Activated T-cell treated with anti-CD3 and anti-CD28 coated beads, Interleukin-2, amount 50 U/mL, for 24 hours (primary cell): ENCODE results near the gene OR7A10.

ENCODE experiments used
- DNase-seq: peaks from one replicate; pipeline ENCODE4 v3.0.0-alpha.2; 2020
- H3K27ac Mint-ChIP-seq: 2 replicates; pipeline ENCODE4 v1.8.0; 2020; ENCODE audit warnings: mild to moderate bottlenecking, mixed read lengths
- H3K27me3 Mint-ChIP-seq: 2 replicates; pipeline ENCODE4 v1.8.0; 2020; ENCODE audit warnings: mixed read lengths
- H3K36me3 Mint-ChIP-seq: 2 replicates; pipeline ENCODE4 v1.8.0; 2020; ENCODE audit warnings: low read depth, mixed read lengths
- H3K4me1 Mint-ChIP-seq: 2 replicates; pipeline ENCODE4 v1.8.0; 2020; ENCODE audit warnings: low read depth, mixed read lengths
- H3K4me3 Mint-ChIP-seq: 2 replicates; pipeline ENCODE4 v1.8.0; 2020; ENCODE audit warnings: mild to moderate bottlenecking, moderate library complexity, mixed read lengths
- H3K9me3 Mint-ChIP-seq: 2 replicates; pipeline ENCODE4 v1.8.0; 2020; ENCODE audit warnings: mixed read lengths

The OR7A10 gene

GRCh38 chr19:14848822-14849221, at the start of gene OR7A10:
Gene OR7A10 (minus strand): TSS chr19:14848922. CDS start chr19:14841877, 7,045 bp downstream.
- no peak for DNase-seq
- H3K27me3 Mint-ChIP-seq = peaks cover 42% of the 10 kb centered on the region

GRCh38 chr19:14890643-14891379, 42.1 kb upstream of the OR7A10 start:
- DNase-seq = no peak
- H3K4me1 Mint-ChIP-seq = peaks cover 8% of the 10 kb centered on the region
- no peak overlapping the region for H3K4me3 Mint-ChIP-seq
- no peaks in the 10 kb centered on the region for H3K36me3 Mint-ChIP-seq
- no peak overlapping the region for H3K27ac Mint-ChIP-seq
- no peaks in the 10 kb centered on the region for H3K9me3 Mint-ChIP-seq
- peaks cover 43% of the 10 kb centered on the region for H3K27me3 Mint-ChIP-seq

More at GRCh38 chr19:14848822-14849221, at the start of gene OR7A10:
- Mint-ChIP-seq H3K27ac (no peak within 1 kb of the TSS), H3K4me1 (no peaks in the 10 kb centered on the region), H3K4me3 (no peak within 1 kb of the TSS), H3K9me3 (no peaks in the 10 kb centered on the region), H3K36me3 (no peaks in the 10 kb centered on the region)

GRCh38 chr19:14889994-14890642, 41.4 kb upstream of the OR7A10 start:
- DNase-seq = no peak
- no peak overlapping the region for H3K27ac Mint-ChIP-seq
- H3K9me3 Mint-ChIP-seq = no peaks in the 10 kb centered on the region
- H3K4me3 Mint-ChIP-seq = no peak overlapping the region
- no peaks in the 10 kb centered on the region for H3K36me3 Mint-ChIP-seq
- peaks cover 8% of the 10 kb centered on the region for H3K4me1 Mint-ChIP-seq
- peaks cover 39% of the 10 kb centered on the region for H3K27me3 Mint-ChIP-seq

GRCh38 chr19:14886032-14886431, 37.3 kb upstream of the OR7A10 start, which contains the start of gene OR7A17:
Gene OR7A17 (minus strand): TSS chr19:14886132. CDS start chr19:14881355, 4,777 bp downstream.
- Mint-ChIP-seq H3K4me3 (no peak within 1 kb of the TSS), H3K4me1 (peaks cover 8% of the 10 kb centered on the region), H3K36me3 (no peaks in the 10 kb centered on the region), H3K27ac (no peak within 1 kb of the TSS), H3K27me3 (peaks cover 32% of the 10 kb centered on the region), H3K9me3 (no peaks in the 10 kb centered on the region)
- no peak for DNase-seq

- peaks cover 40% of the 10 kb centered on the region for H3K27me3 Mint-ChIP-seq
- H3K36me3 Mint-ChIP-seq = no peaks in the 10 kb centered on the region
- no peaks in the 10 kb centered on the region for H3K9me3 Mint-ChIP-seq
- H3K4me1 Mint-ChIP-seq = no peaks in the 10 kb centered on the region
- DNase-seq = no peak
- no peak overlapping the region for H3K27ac Mint-ChIP-seq
- no peak overlapping the region for H3K4me3 Mint-ChIP-seq
These were observed 23.0 kb upstream of the OR7A10 start for GRCh38 chr19:14871619-14872230.

GRCh38 chr19:14868497-14868896, 19.8 kb upstream of the OR7A10 start:
- Mint-ChIP-seq H3K4me3 (no peak overlapping the region), H3K27me3 (peaks cover 51% of the 10 kb centered on the region), H3K4me1 (no peaks in the 10 kb centered on the region)

GRCh38 chr19:14843578-14843977, 5.1 kb downstream of the OR7A10 start:
- H3K27ac Mint-ChIP-seq = no peak overlapping the region
- H3K4me3 Mint-ChIP-seq = no peak overlapping the region
- no peaks in the 10 kb centered on the region for H3K9me3 Mint-ChIP-seq
- H3K27me3 Mint-ChIP-seq = peaks cover 38% of the 10 kb centered on the region
- H3K36me3 Mint-ChIP-seq = no peaks in the 10 kb centered on the region
- H3K4me1 Mint-ChIP-seq = no peaks in the 10 kb centered on the region
- no peak for DNase-seq

More at GRCh38 chr19:14868497-14868896, 19.8 kb upstream of the OR7A10 start:
- Mint-ChIP-seq H3K36me3 (no peaks in the 10 kb centered on the region), H3K9me3 (no peaks in the 10 kb centered on the region), H3K27ac (no peak overlapping the region)
- no peak for DNase-seq

GRCh38 chr19:14843169-14843568, 5.6 kb downstream of the OR7A10 start:
- H3K27me3 Mint-ChIP-seq = peaks cover 35% of the 10 kb centered on the region
- H3K4me1 Mint-ChIP-seq = no peaks in the 10 kb centered on the region
- no peaks in the 10 kb centered on the region for H3K36me3 Mint-ChIP-seq
- H3K27ac Mint-ChIP-seq = no peak overlapping the region
- H3K4me3 Mint-ChIP-seq = no peak overlapping the region
- no peaks in the 10 kb centered on the region for H3K9me3 Mint-ChIP-seq
- no peak for DNase-seq

GRCh38 chr19:14840206-14840605, 8.5 kb downstream of the OR7A10 start:
- H3K36me3 Mint-ChIP-seq = no peaks in the 10 kb centered on the region
- no peak for DNase-seq
- no peak overlapping the region for H3K27ac Mint-ChIP-seq
- no peak overlapping the region for H3K4me3 Mint-ChIP-seq
- H3K27me3 Mint-ChIP-seq = peaks cover 38% of the 10 kb centered on the region
- H3K4me1 Mint-ChIP-seq = no peaks in the 10 kb centered on the region
- H3K9me3 Mint-ChIP-seq = no peaks in the 10 kb centered on the region

- H3K9me3 Mint-ChIP-seq = no peaks in the 10 kb centered on the region
- H3K36me3 Mint-ChIP-seq = no peaks in the 10 kb centered on the region
- H3K4me3 Mint-ChIP-seq = no peak overlapping the region
- no peaks in the 10 kb centered on the region for H3K4me1 Mint-ChIP-seq
- peaks cover 18% of the 10 kb centered on the region for H3K27me3 Mint-ChIP-seq
- H3K27ac Mint-ChIP-seq = no peak overlapping the region
- no peak for DNase-seq
These were observed 11.3 kb downstream of the OR7A10 start for GRCh38 chr19:14837391-14837790.

- no peak within 1 kb of the TSS for H3K4me3 Mint-ChIP-seq
- peaks cover 9% of the 10 kb centered on the region for H3K27me3 Mint-ChIP-seq
- no peak for DNase-seq
- no peak within 1 kb of the TSS for H3K27ac Mint-ChIP-seq
- H3K36me3 Mint-ChIP-seq = no peaks in the 10 kb centered on the region
- no peaks in the 10 kb centered on the region for H3K9me3 Mint-ChIP-seq
- no peaks in the 10 kb centered on the region for H3K4me1 Mint-ChIP-seq
These were observed 13.7 kb downstream of the OR7A10 start, which contains the start of the genes OR7A5 and OR7C1 for GRCh38 chr19:14835011-14835410. Gene OR7A5 (minus strand): TSS chr19:14835185. CDS start chr19:14828241, 6,944 bp downstream. Gene OR7C1 (minus strand): TSS chr19:14835185. CDS start chr19:14800136, 35,049 bp downstream.

GRCh38 chr19:14830702-14831101, 18.0 kb downstream of the OR7A10 start:
- Mint-ChIP-seq H3K27ac (no peak overlapping the region), H3K4me3 (no peak overlapping the region), H3K9me3 (no peaks in the 10 kb centered on the region), H3K36me3 (no peaks in the 10 kb centered on the region), H3K27me3 (peaks cover 32% of the 10 kb centered on the region), H3K4me1 (no peaks in the 10 kb centered on the region)
- DNase-seq = no peak

GRCh38 chr19:14826006-14826405, 22.7 kb downstream of the OR7A10 start:
- peaks cover 60% of the 10 kb centered on the region for H3K27me3 Mint-ChIP-seq
- no peak for DNase-seq
- no peak overlapping the region for H3K27ac Mint-ChIP-seq
- H3K36me3 Mint-ChIP-seq = no peaks in the 10 kb centered on the region
- no peaks in the 10 kb centered on the region for H3K4me1 Mint-ChIP-seq
- no peaks in the 10 kb centered on the region for H3K9me3 Mint-ChIP-seq
- no peak overlapping the region for H3K4me3 Mint-ChIP-seq

GRCh38 chr19:14821937-14822336, 26.8 kb downstream of the OR7A10 start:
- H3K9me3 Mint-ChIP-seq = no peaks in the 10 kb centered on the region
- no peak overlapping the region for H3K27ac Mint-ChIP-seq
- no peak overlapping the region for H3K4me3 Mint-ChIP-seq
- no peak for DNase-seq
- H3K27me3 Mint-ChIP-seq = peaks cover 47% of the 10 kb centered on the region
- H3K36me3 Mint-ChIP-seq = no peaks in the 10 kb centered on the region
- no peaks in the 10 kb centered on the region for H3K4me1 Mint-ChIP-seq

GRCh38 chr19:14818588-14818987, 30.1 kb downstream of the OR7A10 start:
- Mint-ChIP-seq H3K36me3 (no peaks in the 10 kb centered on the region), H3K4me3 (no peak overlapping the region), H3K4me1 (no peaks in the 10 kb centered on the region), H3K27me3 (peaks cover 15% of the 10 kb centered on the region), H3K27ac (no peak overlapping the region), H3K9me3 (no peaks in the 10 kb centered on the region)
- no peak for DNase-seq
